Measurements from ENCODE around the gene WNT7B.

Gene WNT7B

DNA sequence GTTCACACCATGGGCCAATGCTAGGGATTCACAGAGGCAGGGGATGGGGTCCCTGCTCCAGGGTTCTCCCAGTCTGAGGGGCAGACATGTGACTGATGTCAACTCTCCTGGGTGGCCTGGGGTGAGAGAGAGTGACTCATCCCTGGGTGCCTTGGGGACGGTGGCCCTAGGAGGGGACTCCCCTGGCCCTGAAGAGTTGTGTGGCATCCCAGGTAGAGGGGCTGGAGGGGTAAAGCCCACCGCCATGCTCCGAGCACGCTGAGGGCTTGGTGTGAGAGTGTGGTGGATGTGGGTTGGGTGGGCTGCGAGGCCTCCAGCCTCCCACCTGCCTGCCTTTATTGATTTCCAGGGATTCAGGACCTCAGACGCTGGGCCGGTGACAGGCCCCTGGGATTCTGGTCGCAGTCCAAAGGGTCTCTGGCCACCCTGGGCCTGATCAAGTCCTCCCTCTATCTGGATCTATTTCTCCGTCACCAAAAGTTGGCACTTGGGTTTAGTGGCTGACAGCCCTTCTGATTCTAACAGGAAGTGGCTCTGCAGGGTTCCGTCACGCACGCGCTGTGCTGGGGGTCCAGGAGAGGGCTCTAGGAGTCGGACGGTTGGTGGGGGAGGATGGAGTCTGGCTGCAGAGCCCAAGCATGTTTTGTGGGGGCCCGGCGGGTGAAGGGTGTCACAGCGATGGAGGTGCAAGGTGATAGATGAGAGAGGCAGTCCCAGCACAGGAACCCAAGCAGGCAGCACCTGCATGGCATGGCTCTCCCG lies 27.3 kb upstream of the WNT7B start:
- H3K9me3 Mint-ChIP-seq, result peaks cover 4% of the 10 kb centered on the region
- no peaks in the 10 kb centered on the region for H3K27me3 Mint-ChIP-seq
- no peak overlapping the region for H3K4me3 Mint-ChIP-seq
- peak overlapping the region; percentile 95 for H3K27ac Mint-ChIP-seq
- intact Hi-C loops (cut with micrococcal nuclease), result loop anchor here (10.0 kb wide), 1 partner anchor 291 kb away; the partner anchor contains the start of gene GTSE1
- peaks cover 87% of the 10 kb centered on the region for H3K4me1 Mint-ChIP-seq (ENCODE audit: low read depth)
- H3K36me3 Mint-ChIP-seq (ENCODE audit: low read depth), result no peaks in the 10 kb centered on the region

DNA sequence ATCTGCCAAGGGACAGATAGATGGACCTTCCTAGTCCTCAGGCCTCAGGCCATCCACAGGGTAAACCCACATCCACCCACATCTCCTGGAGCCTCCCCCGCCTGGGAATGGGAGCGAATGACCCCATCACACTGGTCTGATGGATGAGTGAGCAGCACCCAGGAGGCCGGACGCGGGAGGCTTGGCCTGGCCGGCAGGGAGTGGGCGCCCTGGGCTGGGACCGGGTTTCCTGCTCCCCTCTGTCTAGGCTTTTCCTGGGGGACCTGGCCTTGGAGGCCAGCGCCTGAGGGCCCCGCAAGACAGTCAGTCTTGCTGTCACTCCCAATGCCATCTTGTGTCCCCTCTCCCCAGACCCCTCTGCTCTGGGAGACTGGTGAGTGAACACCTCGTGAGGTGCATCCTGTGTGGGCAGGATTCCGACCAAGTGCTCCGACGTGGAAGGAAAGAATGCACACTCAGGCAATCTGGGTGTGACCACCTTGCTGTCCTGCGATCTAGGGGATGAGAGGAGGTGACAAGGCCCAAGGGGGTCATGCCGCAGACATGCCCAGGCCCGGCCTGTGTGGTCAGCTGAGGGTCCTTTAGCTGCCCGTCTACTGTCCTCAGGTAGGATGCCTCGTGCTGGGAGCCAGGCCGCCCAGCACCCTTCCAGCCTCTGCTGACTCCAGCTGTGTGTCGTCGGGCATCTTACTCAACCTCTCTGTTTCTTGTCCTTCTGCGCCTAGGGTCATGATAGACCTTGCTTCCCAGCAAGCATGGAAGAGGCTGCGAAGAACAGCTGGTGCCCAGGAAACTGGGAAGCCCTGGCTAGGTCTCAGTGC lies 26.5 kb upstream of the WNT7B start:
- H3K27ac Mint-ChIP-seq, result peak overlapping the region; percentile 95
- no peak overlapping the region for H3K4me3 Mint-ChIP-seq
- no peaks in the 10 kb centered on the region for H3K9me3 Mint-ChIP-seq
- H3K4me1 Mint-ChIP-seq (ENCODE audit: low read depth), result peaks cover 95% of the 10 kb centered on the region
- intact Hi-C loops (cut with micrococcal nuclease), result loop anchor here (10.0 kb wide), 1 partner anchor 291 kb away; the partner anchor contains the start of gene GTSE1
- H3K36me3 Mint-ChIP-seq (ENCODE audit: low read depth), result no peaks in the 10 kb centered on the region
- H3K27me3 Mint-ChIP-seq, result no peaks in the 10 kb centered on the region

DNA sequence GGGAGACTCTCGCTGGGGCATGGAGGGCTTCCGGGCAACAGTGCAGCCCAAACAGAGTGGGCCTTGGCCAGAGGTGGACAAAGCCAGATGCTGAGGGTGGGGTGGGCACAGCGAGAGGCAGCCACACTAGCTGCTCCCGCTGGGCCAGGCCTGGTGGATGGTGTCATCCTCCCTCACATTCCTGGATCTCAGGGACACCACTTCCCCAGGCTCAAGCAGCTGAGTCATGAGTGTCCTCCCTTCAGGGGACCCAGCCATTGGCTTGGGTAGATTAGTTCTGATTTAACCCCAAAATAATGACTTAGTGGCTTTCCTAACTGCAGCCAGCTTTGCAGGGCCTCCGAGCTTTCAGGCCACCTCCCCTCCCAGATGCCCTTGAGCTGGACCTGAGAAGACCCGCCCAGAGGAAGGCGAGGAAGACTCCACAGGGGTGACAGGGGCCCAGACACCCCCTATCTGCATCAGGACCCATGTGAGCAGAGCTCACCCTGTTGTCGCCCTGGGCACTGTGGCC lies 25.9 kb upstream of the WNT7B start:
- H3K4me3 Mint-ChIP-seq, result no peak overlapping the region
- peaks cover 95% of the 10 kb centered on the region for H3K4me1 Mint-ChIP-seq (ENCODE audit: low read depth)
- no peaks in the 10 kb centered on the region for H3K36me3 Mint-ChIP-seq (ENCODE audit: low read depth)
- intact Hi-C loops (cut with micrococcal nuclease), result loop anchor here (10.0 kb wide), 1 partner anchor 292 kb away; the partner anchor contains the start of gene GTSE1
- H3K9me3 Mint-ChIP-seq, result no peaks in the 10 kb centered on the region
- peak overlapping the region; percentile 95 for H3K27ac Mint-ChIP-seq
- H3K27me3 Mint-ChIP-seq, result no peaks in the 10 kb centered on the region

DNA sequence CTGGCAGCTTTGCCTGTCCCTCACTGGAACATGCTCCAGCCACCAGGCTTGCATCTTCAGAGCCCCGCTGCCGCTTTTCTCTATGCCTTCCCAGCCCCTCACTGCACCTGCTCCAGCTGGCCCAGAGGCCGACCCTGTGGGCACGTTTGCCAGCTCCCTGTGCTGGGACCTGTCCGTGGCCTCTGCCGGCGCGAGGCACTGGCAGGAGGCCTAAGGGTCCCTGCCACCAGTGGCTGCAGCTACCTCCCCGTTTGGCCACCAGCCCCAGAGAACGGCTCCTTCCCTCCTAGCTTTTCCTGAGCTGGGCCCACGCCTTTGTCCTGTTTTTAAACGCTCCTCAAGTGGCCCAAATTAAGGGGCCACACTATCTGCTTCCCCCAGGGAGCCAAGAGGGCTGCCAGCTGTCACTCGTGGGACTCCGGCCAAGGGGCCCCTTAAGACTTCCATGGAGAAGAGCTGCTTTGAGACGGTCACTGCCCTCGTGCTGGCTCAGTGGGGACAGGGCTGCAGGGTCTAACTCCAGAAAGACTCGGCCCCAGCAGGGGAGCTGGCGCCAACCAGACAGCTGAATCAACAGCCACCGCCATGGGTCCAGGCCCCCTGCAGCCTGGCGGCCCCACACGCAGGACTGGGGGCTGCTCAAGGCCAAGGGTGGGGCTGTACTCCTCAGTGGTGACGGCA lies 24.6 kb upstream of the WNT7B start:
- intact Hi-C loops (cut with micrococcal nuclease), result loop anchor here (10.0 kb wide), 1 partner anchor 293 kb away; the partner anchor contains the start of gene GTSE1
- Mint-ChIP-seq H3K27me3 (no peaks in the 10 kb centered on the region), H3K4me1 (ENCODE audit: low read depth) (peaks cover 94% of the 10 kb centered on the region), H3K36me3 (ENCODE audit: low read depth) (no peaks in the 10 kb centered on the region), H3K9me3 (no peaks in the 10 kb centered on the region), H3K27ac (peak overlapping the region; percentile 95), H3K4me3 (no peak overlapping the region)

DNA sequence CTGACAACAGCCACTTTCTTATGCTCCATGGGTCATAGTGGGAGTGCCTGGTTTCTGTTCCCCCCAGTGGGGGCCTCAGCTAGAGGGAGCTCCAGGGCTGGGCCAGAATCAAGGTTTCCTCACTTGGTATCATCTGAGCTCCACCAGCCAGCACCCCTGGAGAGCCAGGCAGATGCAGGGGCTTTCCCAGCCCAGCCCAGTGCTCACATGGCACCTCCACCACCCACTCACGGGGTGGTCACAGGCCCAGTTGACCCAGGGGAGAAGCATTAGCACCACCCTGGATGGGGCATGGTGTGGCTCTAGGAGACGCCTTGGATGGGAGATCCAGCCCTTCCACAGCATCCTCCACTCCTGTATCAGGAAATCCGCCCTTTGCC lies 24.1 kb upstream of the WNT7B start:
- H3K9me3 Mint-ChIP-seq, result no peaks in the 10 kb centered on the region
- no peaks in the 10 kb centered on the region for H3K36me3 Mint-ChIP-seq (ENCODE audit: low read depth)
- intact Hi-C loops (cut with micrococcal nuclease), result loop anchor here (10.0 kb wide), 1 partner anchor 294 kb away; the partner anchor contains the start of gene GTSE1
- H3K27me3 Mint-ChIP-seq, result no peaks in the 10 kb centered on the region
- H3K27ac Mint-ChIP-seq, result peak overlapping the region; percentile 95
- H3K4me1 Mint-ChIP-seq (ENCODE audit: low read depth), result peaks cover 94% of the 10 kb centered on the region
- no peak overlapping the region for H3K4me3 Mint-ChIP-seq

DNA sequence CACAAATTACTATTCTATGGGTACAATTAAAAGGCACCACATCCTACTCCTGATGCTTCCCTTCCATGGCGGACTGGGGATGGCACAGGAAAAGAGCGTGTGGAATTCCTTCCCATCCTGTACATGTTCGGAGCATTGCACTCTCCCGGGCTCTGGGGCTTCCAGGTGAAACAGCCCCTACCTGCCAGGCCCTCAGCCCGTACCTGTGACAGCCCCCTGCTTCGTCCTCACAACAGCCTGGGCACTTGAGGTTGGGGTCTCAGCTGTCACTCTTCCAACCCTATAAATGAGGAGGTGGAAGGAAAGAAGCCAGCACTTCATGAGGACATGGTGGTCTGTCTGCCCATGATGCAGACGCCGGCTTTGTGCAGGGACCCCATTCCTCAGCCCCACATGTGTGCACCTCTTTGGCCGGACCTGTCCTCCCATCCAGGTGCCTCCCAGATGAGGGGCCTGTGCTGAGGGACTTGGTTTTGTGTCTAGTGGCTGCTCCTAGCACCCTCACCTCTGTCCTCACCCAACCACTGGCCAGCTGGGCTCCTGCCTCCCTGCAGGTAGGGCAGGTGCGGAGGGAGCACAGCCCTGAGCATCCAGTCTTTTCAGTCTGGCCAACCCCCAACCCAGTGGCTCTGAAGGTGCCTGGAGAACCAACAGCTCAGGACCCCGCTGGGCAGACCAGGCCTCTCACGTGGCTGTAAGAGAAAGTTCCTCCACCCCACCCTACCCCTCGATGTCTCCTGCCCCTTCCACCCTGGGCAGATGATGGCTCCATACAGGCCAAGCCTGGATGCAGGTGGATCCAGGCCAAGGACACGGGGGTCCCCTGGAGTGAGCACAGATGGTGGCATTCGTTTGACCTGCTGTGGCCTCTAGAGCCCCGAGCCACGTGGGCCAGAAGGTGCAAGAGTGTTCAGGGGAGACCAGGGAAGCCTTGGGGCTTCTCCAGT lies 23.4 kb upstream of the WNT7B start:
- intact Hi-C loops (cut with micrococcal nuclease), result loop anchor here (10.0 kb wide), 1 partner anchor 294 kb away; the partner anchor contains the start of gene GTSE1
- no peaks in the 10 kb centered on the region for H3K27me3 Mint-ChIP-seq
- H3K4me1 Mint-ChIP-seq (ENCODE audit: low read depth), result peaks cover 96% of the 10 kb centered on the region
- no peaks in the 10 kb centered on the region for H3K36me3 Mint-ChIP-seq (ENCODE audit: low read depth)
- H3K4me3 Mint-ChIP-seq, result no peak overlapping the region
- H3K9me3 Mint-ChIP-seq, result no peaks in the 10 kb centered on the region
- H3K27ac Mint-ChIP-seq, result peak overlapping the region; percentile 95

DNA sequence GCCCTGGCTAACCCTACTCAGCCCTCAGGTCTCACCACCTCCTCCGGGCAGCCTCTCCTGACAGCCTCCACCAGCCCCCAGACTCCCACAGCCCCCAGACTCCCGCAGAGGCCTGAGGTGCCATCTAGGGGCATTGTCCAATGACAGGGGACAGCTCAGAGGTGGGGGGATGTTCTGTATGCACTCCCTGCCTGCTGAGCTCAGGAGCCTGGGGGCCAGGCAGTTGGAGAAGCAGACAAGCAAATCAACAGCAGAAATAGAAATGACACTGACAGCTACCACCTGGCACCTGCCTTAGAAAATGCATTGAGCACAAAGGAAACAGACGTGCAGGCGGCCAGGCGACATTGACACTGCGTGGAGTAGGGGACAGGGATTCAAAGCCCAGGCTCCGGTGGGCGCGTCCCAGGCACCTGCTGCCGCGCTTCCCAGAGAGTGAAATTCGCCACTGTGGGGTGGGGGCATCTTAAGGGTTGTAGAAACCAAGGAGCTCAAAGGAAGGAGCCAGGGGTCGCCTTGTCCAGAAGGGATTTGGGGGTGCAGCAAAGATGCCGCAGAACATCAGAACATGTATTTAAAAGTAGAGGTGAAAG lies 22.5 kb upstream of the WNT7B start:
- intact Hi-C loops (cut with micrococcal nuclease), result loop anchor here (5.0 kb wide), 1 partner anchor 73 kb away; no protein-coding TSS in a partner anchor
- Mint-ChIP-seq H3K27ac (peak overlapping the region; percentile 95), H3K4me3 (no peak overlapping the region), H3K4me1 (ENCODE audit: low read depth) (peaks cover 96% of the 10 kb centered on the region), H3K36me3 (ENCODE audit: low read depth) (no peaks in the 10 kb centered on the region), H3K9me3 (no peaks in the 10 kb centered on the region), H3K27me3 (no peaks in the 10 kb centered on the region)

DNA sequence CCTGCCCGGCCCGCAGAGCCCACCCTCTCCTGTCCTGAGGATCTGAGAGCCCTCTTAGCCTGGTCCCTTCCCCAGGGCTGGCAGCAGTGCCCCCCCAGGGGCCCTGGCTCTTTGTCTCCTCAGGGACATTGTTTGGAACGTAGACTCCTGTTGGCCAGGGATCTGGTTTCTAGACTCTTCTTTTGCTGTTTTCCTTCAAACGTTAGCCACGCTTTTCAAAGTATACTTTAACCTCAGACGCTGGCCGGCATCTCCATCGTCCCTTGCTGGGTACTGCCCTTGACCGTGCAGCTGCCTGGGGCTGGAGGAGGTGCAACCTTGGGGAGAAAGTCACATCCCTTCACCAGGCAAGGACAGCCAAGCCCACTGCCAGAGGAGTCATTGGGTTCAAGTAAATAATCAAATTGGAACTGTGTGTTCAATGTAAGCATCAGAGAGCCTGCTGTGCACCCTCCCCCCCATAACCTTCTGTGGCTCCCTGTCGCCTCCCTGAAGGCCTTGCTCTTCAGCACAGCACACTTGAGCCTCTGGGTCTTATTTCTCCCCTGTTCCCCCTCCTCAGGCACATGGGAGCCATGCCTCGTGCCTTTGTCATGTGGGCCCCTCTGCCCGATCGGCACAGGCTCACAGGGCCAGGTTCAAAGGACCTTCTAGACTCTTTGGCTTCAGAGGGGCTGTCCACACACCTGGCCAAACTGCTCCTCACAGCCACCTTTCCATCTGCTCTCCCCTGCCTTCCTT lies 21.8 kb upstream of the WNT7B start:
- H3K4me3 Mint-ChIP-seq, result no peak overlapping the region
- H3K27ac Mint-ChIP-seq, result peak overlapping the region; percentile 95
- no peaks in the 10 kb centered on the region for H3K36me3 Mint-ChIP-seq (ENCODE audit: low read depth)
- H3K9me3 Mint-ChIP-seq, result no peaks in the 10 kb centered on the region
- intact Hi-C loops (cut with micrococcal nuclease), result loop anchor here (5.0 kb wide), 1 partner anchor 73 kb away; no protein-coding TSS in a partner anchor
- H3K27me3 Mint-ChIP-seq, result no peaks in the 10 kb centered on the region
- H3K4me1 Mint-ChIP-seq (ENCODE audit: low read depth), result peaks cover 96% of the 10 kb centered on the region

DNA sequence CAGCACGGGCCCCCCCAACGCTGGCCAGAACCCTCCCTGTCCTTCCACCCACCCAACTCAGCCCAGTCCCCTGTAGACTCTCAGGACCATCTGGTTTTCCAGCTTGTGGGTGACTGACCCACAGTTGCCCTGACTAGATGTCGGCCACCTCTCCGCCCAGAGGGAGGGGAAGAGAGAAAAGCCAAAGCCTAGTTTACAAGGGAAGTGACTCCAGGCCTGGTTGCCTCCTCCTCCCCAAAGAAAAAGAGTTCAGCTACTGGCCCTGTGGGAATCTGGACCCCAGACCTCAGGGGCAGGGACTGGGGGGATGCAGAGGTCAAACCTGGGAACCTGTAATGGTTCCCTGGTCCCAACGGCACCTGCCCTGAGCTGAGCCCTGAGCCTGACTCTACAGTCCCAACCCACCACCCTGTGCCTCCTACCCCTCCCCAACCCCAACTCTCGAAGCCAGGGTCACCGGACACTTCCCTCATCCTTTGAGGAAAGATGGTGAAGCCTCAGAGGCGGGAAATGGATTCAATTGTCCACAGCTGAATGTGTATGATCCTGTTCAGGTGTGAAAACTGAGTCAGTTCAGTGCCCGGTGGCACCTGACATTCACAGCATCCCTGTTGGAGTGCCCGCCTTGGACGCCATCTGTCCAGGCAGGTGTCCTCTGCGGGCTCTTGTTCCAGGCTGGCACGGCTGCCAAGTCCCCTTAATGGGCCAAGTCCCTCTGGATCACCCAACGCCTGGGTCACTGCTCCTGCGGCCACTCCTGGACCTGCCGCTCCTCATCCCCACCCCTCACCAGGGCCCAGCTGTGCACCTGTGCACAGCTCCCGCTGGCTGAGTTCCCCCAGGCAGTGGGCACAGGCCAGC lies 21.0 kb upstream of the WNT7B start:
- no peaks in the 10 kb centered on the region for H3K9me3 Mint-ChIP-seq
- intact Hi-C loops (cut with micrococcal nuclease), result loop anchor here (1.0 to 5.0 kb wide), 2 partner anchors 8 to 74 kb away; no protein-coding TSS in a partner anchor
- peaks cover 91% of the 10 kb centered on the region for H3K4me1 Mint-ChIP-seq (ENCODE audit: low read depth)
- H3K27ac Mint-ChIP-seq, result peak overlapping the region; percentile 95
- H3K36me3 Mint-ChIP-seq (ENCODE audit: low read depth), result no peaks in the 10 kb centered on the region
- H3K4me3 Mint-ChIP-seq, result peak overlapping the region; percentile 81
- H3K27me3 Mint-ChIP-seq, result peaks cover under 1% of the 10 kb centered on the region

DNA sequence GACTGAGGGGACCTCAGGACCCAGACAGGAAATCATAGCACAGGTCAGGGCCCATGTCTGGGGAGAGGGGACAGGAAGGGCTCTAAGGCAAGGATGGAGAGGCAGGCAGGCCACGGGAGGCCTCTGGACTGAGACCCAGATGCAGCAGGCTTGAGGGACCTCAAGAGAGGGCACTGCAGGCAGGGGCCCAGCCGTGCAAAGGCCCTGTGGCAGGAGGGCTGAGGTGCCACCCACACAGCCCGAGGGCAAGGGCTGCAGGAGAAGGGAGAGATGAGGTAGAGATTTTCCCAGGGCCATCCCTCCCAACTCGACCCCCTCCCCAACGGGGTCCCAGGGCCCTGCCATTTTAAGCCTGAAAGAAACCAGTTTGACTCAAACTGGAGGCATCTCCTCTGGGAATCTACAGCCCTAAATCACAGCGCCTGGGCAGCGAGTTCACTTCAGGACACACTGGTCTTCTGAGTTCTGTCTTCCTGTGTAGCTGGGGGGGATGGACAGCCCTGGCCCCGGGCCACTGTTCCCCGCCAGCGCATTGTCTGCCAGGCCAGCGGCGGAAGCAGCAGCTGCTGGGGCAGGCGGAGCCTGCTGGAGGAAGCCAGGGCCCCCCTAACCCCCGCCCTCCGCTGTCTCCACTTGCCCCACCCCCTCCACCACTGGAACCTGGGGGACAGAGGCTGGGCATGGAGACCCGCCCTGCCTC lies 20.3 kb upstream of the WNT7B start:
- no peaks in the 10 kb centered on the region for H3K9me3 Mint-ChIP-seq
- intact Hi-C loops (cut with micrococcal nuclease), result loop anchor here (1.0 to 5.0 kb wide), 2 partner anchors 9 to 75 kb away; no protein-coding TSS in a partner anchor
- peaks cover 83% of the 10 kb centered on the region for H3K4me1 Mint-ChIP-seq (ENCODE audit: low read depth)
- H3K27me3 Mint-ChIP-seq, result peaks cover 6% of the 10 kb centered on the region
- peak overlapping the region; percentile 81 for H3K4me3 Mint-ChIP-seq
- H3K36me3 Mint-ChIP-seq (ENCODE audit: low read depth), result no peaks in the 10 kb centered on the region
- peak overlapping the region; percentile 95 for H3K27ac Mint-ChIP-seq
